ENCODE data around the gene TCF12.

- TF ChIP-seq CTCF (IDR thresholded peaks at IDR 0.05) (no peak), POLR2A (IDR thresholded peaks at IDR 0.05) (no peak)
Observed at GRCh38 chr15:57133127-57133968, 214.9 kb downstream of the TCF12 start.
